ENCODE data around the gene TDP2.
"Not testable (repeated sequence)": the region's sequence is repeated elsewhere in the genome, so short reads cannot be mapped to it uniquely, and the experiment has no call there.

The TDP2 gene

DNA sequence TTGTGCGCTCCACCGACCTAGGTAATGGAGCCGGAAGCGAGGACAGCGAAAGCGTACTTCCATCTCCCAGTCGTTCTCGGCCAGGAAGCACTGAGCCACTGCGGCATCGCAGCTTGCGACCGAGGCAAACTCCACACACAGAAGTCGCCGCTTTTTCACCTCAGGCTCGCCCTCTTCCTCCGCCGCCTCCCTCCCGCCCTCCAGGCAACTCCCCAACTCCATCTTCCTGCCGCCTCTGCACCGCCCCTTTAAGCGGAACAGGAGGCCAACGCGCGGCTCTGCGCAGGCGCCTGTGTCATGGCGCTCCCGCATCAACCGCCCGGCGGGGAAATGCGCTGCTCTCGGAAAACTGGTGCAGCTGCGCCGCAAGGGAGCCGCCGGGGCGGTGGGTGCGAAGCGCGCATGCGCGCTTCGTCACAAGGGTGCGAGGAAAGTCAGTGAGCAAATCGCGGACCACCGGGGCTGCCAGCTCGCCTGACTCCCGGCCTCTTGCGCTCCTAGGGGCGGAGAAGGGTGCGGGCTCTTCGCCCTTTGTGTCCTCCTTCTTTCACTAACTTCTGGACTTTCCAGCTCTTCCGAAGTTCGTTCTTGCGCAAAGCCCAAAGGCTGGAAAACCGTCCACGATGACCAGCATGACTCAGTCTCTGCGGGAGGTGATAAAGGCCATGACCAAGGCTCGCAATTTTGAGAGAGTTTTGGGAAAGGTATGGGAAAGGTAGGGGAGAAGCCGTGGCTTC lies at the start of gene TDP2, which contains the start of gene ACOT13:
TSS of gene TDP2 (minus strand) at position 259 of the 737 bp plus-strand sequence. CDS start at position 222, 37 bp downstream.
TSS of gene ACOT13 (plus strand) at position 437 of the 737 bp plus-strand sequence. CDS start at position 624, 187 bp downstream.
- peak; percentile 93 for DNase-seq (ENCODE audit: low read depth)

- no peak for DNase-seq (ENCODE audit: low read depth)
These were observed 44.0 kb upstream of the TDP2 start for GRCh38 chr6:24710519-24711303.

DNA sequence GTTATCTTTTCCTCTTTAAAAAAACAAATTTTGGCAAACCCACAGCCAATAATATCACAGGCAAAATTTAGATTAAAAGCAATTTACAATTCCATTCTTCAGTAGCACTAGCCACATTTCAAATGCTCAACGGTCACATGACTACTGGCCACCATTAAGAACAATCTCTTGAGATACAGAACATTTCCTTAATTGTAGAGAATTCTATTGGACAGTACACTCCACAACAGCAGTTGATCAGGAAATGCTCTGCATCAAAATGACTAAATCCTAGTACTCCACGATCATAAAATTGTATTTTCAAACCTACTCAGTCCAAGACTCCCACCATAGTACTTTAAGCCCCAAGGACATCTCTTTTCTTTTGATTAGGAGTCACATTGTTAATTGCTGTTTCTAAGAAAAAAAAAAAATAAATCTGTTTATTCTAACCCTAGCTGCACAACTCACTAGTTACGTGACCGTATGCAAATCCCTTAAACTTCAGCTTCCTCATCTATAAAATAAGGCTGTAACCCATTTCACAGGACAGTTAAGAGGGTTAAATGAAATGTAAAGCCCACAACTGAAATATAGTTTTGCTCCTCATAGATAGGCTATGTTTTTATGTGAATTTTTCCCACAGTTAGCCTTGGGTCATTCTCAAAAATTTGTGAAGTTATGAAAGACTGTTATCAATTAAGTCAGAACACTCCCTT lies 42.5 kb upstream of the TDP2 start:
- no peak for DNase-seq (ENCODE audit: low read depth)

DNA sequence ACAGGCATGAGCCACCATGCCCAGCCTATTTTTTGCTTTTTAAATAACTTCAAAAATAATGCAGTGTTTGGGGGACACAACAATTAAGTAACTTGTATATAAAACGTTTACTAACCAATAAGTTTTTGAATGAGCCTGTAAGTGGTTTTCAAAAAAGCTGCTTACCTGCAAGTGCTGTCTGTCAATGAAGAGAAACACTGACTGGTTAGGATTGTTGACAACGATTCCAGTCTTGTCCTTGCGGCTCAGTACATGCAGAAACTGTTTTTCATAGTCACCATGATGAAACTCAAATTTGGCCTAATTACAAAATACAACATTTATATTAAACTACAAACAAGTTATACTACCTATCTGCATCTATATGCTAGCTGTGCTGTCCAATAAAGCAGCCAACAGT lies 41.9 kb upstream of the TDP2 start:
- no peak for DNase-seq (ENCODE audit: low read depth)

- DNase-seq (ENCODE audit: low read depth), result no peak
These were observed 37.8 kb upstream of the TDP2 start for GRCh38 chr6:24704468-24704867.

DNA sequence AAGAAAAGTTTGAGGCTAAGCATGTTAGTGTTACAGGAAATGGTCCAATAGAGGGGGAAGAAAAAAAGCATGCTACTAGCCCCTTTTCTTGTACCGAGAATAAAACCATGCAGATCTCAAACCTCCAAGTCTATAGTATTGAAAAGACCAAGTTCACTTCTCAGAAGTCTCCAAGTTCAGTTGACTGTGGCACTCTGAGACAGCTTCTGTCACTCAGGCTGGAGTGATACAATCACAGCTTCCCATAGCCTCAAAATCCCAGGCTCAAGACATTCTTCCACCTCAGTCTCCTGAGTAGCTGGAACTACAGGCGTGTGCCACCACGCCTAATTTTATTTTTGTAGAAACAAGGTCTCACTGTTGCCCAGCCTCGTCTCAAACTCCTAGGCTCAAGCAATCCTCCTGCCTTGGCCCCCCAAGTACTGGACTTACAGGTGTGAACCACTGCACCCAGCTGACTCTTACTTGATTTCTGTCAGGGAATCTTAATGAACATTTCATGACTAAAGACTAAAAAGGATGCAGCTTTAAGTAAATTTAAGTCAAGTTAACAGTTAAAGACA lies 36.1 kb upstream of the TDP2 start:
- no peak for DNase-seq (ENCODE audit: low read depth)

DNA sequence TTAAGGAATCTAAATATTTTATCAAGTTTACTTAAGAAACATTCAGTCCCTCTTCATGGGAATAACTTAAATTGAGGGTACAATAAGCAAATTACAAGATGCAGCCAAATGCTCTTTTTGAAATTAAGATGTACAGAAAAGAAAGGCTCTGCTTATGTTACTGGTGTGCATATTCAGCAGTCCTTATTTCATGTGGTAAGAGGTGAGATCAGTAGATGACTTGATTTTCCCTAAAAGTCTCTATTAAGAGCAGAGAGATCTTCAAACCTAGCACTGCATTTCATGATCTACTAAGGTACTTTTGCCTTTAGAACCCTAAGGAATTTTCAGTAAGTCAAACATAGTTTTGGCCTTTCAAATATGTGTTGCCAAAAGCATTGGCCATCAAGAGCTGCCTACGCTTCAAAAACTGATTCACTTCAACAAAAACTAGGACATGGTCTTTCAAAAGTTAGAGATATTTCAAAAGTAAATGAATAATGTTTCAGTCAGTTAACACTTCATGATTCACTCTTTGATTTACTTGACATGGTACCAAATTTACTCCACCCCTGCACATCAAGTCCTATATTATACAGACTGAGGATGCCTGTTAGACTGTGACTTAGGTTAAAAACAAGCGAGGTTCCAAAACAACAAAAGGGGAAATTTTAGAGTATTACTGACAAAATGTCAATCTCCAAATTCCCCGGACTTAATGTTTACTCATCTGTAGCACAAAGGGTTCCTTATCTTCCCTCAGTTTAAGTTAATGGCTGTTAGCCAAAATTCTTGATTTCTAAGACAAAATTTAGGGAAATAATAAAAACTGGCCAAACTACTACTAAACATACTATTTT lies 33.0 kb upstream of the TDP2 start:
- no peak for DNase-seq (ENCODE audit: low read depth)

DNA sequence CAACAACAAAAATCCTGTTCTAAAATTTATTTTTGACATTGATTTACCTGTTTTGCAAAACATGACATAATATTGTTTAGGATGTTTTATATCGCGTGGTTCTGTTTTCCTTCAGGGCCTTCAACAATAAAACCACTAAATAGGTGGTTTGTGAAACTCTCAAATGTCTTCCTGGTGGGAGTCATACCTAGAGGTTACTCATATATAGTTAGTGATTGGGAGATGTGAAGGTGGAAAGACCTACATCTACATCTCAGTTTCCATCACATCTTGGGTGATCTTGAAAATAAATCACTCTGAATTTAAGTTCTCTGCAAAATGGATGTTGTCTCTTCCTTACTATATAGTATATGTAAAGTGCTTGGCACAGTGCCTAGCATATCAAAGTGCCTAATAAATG lies 29.4 kb upstream of the TDP2 start:
- DNase-seq (ENCODE audit: low read depth), result no peak

GRCh38 chr6:24695635-24696034 lies 28.9 kb upstream of the TDP2 start:
- DNase-seq (ENCODE audit: low read depth), result not testable (repeated sequence)

DNA sequence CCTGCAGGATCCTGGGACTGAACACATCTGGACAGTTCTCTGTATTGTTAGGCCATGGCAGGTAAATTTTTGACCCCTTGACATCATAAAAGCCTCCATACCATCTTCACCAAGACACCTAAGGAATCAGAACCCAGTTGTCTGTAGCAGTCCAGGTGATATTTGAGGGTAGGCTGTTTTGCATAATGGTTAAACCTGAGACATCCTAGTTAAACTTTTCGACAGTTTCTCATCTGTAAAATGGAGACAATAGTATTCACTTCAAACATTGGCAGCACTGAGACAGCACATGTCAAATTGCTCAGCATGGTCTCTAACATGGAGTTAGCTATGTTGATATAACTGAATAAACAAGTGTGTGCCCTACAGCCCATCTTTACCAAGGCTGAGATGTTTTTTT lies 27.5 kb upstream of the TDP2 start:
- DNase-seq (ENCODE audit: low read depth), result no peak

DNA sequence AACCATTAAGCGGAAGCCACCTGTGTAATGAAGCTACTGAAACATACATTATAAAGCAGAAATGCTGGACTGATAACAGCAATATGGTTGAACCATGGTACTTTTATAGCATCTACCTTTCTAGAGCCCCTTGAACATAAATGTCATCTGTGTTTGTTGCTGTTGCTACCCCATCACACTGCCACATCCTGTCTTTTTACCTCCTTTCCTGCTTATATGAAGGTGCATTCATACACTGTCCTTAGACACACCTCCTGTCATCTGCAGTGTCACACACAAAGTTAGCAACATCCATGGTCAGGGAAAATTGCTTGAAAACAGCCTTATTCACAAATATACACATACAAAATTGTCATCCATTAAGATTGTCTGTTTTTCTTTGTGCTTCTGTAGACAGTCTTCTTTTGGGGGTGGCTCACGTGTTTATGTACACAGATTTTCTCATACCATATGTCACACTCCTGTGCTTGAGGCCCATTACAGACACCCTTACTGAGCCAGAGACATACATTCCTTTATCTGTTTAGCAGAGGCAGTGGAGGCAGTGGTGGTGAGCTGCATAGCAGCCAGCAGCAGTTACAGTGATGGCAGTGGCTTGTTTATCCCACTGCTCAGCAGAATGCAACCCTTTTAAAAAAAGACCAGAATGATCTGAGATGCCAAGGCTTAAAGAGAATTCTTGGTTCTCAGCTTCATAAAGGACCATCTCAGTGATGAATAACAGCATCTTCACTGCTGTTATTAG lies 26.3 kb upstream of the TDP2 start:
- no peak for DNase-seq (ENCODE audit: low read depth)

DNA sequence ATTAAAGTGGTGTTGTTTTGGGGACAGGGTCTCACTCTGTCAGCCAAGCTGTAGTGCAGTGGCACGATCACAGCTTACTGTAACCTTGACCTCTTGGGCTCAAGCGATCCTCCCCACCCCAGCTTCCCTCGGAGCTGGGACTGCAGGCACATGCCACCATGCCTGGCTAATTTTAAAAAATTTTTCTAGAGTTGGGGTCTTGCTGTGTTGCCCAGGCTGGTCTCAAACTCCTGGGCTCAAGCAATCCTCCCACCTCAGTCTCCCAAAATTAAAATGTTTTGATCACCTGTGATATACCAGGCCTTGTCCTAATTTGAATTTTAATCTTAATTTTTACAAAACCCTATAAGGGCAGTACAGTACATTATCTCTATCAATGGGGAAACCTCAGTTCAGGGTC lies 25.7 kb upstream of the TDP2 start:
- no peak for DNase-seq (ENCODE audit: low read depth)

- no peak for DNase-seq (ENCODE audit: low read depth)
These were observed 25.3 kb upstream of the TDP2 start for GRCh38 chr6:24692003-24692402.

DNA sequence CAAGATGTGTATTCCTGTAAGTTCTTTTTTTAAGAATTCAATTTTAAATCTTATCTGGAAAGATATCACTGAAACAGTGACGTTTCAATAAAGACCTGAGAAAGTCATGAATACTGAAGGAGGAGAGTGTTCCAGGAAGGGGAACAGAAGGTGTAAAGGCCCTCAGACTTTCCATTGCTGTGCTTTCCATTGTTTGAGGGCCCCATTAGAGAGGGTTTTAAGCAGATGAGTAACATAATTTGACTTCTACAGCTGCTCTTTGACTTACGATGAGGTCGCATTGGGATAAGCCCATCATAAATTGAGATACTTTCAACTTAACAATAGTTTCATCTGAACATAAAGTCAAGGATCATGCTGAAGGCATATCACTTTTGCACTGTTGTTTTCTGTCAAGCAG lies 24.9 kb upstream of the TDP2 start:
- no peak for DNase-seq (ENCODE audit: low read depth)

GRCh38 chr6:24690593-24690992 lies 23.9 kb upstream of the TDP2 start:
- DNase-seq (ENCODE audit: low read depth), result no peak

DNA sequence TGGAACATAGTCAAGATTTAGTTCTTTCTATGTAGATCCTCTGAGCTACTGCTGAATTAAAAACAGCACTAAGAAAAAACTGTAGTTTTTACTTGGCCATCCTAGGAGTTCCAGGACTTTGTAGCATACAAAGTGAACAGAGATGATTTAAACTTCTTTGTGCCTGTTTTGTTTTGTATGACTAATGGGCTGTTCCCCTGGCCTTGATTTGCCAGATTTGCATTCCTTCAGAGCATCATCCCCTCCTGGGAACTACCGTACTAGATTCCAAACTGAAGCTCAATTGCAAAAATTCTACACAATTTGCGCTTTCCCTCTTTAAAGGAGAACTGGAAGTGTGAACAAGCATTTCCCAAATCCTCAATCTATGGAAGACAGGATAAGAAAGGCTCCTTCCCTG lies 23.3 kb upstream of the TDP2 start:
- DNase-seq (ENCODE audit: low read depth), result no peak

DNA sequence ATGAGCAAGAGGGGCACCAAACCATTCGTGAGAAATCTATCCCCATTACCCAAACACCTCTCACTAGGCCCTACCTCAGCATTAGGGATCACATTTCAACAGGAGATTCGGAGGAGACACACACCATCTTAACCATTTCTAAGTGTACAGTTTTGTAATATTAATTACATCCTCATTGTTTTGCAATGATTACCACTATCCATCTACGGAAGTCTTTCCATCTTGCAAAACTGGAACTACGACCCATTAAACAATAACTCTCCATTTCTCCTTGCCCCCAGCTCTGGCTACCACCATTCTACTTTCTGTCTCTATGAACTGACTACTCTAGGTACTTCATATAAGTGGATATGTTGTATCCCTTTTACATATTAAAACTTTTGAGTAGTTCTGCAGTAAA lies 20.2 kb upstream of the TDP2 start:
- no peak for DNase-seq (ENCODE audit: low read depth)

DNA sequence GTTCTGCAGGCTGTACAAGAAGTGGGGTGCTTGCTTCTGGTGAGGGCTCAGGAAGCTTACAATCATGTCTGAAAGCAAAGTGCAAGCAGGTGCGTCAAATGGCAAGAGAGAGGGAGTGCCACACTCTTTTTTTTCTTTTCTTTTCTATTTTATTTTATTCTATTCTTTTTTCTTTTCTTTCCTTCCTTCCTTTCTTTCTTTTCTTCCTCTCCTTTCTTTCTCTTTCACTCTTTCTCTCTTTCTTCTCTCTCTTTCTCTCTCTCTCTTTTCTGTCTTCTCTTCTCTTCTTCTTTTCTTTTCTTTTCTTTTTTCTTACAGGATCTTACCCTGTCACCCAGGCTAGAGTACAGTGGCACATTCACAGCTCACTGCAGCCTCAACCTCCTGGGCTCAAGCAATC lies 19.7 kb upstream of the TDP2 start:
- DNase-seq (ENCODE audit: low read depth), result no peak

DNA sequence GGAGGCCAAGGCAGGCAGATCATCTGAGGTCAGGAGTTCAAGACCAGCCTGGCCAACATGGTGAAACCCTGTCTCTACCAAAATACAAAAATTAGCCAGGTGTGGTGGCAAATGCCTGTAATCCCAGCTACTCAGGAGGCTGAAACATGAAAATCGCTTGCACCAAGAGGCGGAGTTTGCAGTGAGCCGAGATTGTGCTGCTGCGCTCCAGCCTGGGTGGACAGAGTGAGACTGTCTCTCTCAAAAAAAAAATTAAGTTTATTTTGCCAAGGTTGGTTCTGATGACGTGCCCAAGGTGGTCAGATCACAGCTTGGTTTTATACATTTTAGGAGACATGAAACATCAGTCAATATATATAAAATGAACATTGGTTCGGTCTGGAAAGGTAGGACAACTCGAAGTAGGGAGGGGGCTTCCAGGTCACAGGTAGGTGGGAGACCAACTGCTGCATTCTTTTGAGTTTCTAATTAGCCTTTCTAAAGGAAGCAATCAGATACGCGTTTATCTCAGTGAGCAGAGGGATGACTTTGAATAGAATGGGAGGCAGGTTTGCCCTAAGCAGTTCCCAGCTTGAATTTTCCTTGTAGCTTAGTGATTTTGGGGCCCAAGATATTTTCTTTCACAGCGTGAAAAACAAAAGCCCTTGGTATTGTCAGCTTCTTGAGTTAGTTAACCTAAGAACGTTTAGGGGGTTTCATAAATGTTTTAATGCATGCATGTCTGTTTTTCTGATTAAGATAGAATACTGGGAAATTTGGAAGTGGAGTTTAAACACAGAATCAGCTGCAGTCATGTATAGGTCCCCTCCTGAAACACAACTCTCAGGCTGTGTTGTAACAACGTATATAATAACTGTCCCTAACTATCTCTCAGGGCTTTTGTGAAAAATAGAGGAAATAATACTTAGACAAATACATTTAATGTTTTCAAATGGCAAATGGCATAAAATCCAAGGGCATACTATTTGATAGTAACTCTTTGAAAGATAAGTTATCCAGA lies 16.9 kb upstream of the TDP2 start:
- no peak for DNase-seq (ENCODE audit: low read depth)

DNA sequence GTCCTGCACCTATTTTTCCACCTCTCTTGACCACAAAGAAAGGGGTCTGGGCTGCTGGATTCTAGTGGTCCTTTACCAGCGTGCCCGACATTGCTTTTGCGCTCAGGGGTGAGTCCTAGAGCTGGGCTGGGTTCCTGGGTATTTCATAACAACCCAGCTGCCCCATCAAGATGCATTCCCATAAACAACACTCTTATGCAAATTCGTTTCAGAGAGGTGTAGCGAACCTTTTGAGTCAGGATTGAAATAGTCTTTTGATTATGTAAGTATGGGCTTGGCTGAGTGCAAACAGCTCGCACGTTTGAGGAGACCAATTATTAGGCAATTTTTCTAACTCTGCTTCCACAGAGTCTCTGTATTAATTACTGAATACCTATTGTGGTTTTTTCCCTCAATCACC lies 13.9 kb upstream of the TDP2 start:
- no peak for DNase-seq (ENCODE audit: low read depth)
